ENCODE data around the gene FKBP15.

FKBP15 gene

DNA sequence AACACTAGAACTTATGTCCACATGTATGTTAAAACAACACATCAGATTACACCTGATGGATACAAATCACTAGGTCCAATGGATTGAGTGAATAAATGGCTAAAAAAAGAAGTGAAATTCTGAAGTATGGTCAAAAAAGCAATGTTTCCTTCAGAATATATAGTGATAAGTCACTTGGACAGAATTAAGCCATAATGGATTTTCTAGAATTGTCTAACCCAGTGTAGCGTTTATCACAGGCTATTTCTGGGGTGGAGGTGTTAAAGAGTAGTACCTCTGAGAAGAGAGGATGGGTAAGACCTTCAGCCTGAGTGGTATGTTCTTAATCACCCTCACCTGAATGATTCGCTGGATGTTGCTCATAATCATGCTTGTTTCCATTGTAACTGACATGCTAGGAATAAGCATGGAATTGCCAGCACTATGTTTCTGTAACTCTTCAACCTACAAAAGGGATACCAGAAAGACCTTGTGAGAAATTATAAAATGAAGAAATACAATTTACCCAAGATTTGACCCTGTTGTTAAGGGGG, 37.1 kb downstream of the FKBP15 start:
- no peak for TF ChIP-seq CTCF (IDR thresholded peaks at IDR 0.05)
- H3K4me3 ChIP-seq: no peak overlapping the region
- DNase-seq (ENCODE audit: low spot score): no peak
- H3K27ac ChIP-seq: no peak overlapping the region

GRCh38 chr9:113181165-113181564, 39.9 kb downstream of the FKBP15 start:
- no peak overlapping the region for H3K4me3 ChIP-seq
- no peak for DNase-seq (ENCODE audit: low spot score)
- H3K27ac ChIP-seq: no peak overlapping the region
- no peak for TF ChIP-seq CTCF (IDR thresholded peaks at IDR 0.05)

- no peak for TF ChIP-seq CTCF (IDR thresholded peaks at IDR 0.05)
- H3K4me3 ChIP-seq: no peak overlapping the region
- H3K27ac ChIP-seq: no peak overlapping the region
- DNase-seq (ENCODE audit: low spot score): no peak
Measured at GRCh38 chr9:113179839-113180238, 41.2 kb downstream of the FKBP15 start.

GRCh38 chr9:113178087-113178486, 43.0 kb downstream of the FKBP15 start:
- Histone ChIP-seq H3K4me3 (no peak overlapping the region), H3K27ac (no peak overlapping the region)
- TF ChIP-seq CTCF (IDR thresholded peaks at IDR 0.05): no peak
- DNase-seq (ENCODE audit: low spot score): no peak

DNA sequence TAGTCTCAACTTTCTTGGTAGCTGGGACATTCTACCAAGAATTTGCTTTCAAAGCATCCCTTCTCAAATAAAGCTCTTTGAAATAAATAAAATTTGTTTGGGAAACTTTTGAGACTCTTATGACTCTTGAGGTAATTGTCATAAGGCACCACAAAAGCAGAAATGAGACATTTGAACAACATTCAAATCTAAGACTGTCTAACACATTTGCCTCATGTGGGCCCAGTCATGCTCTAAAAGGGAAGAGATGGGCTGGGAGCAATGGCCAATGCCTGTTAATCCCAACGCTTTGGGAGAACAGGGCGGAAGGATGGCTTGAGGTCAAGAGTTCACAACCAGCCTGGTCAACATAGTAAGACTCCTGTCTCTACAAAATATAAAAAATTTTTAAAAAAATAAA, 43.8 kb downstream of the FKBP15 start:
- no peak overlapping the region for H3K27ac ChIP-seq
- DNase-seq (ENCODE audit: low spot score): no peak

DNA sequence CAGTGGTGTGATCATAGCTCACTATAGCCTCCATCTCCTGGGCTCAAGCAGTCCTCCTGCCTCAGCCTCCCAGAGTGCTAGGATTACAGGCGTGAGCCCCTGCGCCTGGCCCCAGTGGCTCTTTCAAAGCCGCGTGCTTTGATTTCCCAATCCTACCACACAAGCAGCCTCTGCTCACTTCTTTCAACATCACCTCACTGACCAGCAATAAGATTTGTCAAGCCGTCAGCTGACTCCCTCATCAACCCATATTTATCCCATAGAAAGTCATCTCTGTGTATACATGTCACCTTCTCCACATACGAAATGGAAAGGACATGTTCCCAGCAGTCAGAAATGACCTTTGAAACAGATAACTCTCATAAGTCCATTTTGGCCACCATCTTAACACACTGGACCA, 44.3 kb downstream of the FKBP15 start:
- Histone ChIP-seq H3K4me3 (no peak overlapping the region), H3K27ac (no peak overlapping the region)
- DNase-seq (ENCODE audit: low spot score): no peak
- TF ChIP-seq CTCF (IDR thresholded peaks at IDR 0.05): no peak

More for the DNA sequence above, 43.8 kb downstream of the FKBP15 start:
- no peak for TF ChIP-seq CTCF (IDR thresholded peaks at IDR 0.05)
- no peak overlapping the region for H3K4me3 ChIP-seq

- DNase-seq (ENCODE audit: low spot score): no peak
- no peak overlapping the region for H3K27ac ChIP-seq
- no peak overlapping the region for H3K4me3 ChIP-seq
- no peak for TF ChIP-seq CTCF (IDR thresholded peaks at IDR 0.05)
Measured at GRCh38 chr9:113173341-113173740, 47.7 kb downstream of the FKBP15 start.
